NOMO-1 (cell line): Measurements from ENCODE around the gene HOXB5.
A peak's percentile ranks its signal among the peaks of the same experiment; 100 is the strongest.

ENCODE experiments used
- DNase-seq, 2 experiments: peaks; one replicate each; lab custom pipeline; 2025; ENCODE audit not compliant: unreplicated experiment in 2 of 2; lab: John Stamatoyannopoulos, UW

The HOXB5 gene

DNA sequence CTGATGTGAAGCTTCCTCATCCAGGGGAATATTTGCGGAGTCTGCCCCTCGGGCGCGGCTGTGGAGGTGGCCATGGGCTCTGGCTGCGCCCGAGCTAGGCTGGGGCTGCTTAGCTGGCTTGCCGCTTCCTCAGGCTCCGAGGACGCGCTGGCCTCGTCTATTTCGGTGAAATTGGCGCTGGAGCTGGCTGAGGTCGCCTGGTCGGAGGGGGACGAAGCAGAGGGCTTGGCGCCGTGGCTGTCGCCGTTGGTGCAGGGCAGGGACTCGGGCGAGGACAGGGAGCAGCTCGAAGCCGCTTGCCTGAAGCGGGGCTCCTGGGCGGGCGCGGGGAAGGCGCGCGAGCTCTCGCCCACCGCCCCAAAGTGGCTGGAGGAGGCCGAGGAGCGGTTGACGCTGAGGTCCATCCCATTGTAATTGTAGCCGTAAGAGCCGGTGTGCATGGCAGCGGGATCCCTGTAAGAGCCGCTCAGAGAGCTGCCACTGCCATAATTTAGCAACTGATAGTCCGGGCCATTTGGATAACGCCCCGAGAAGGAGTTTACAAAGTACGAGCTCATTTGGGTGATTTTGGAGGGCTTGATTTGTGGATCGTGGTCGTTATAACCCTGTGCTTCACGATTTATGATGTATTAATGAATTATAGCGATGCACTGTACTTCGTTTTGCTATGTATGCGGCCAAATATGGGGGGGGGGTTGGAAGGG is at the start of gene HOXB5:
HOXB5 (minus strand) TSS at position 654 of the 704 bp plus-strand sequence; CDS start at position 557, 97 bp downstream.
- peak in 1 of 2 experiments; percentile 21 for DNase-seq

DNA sequence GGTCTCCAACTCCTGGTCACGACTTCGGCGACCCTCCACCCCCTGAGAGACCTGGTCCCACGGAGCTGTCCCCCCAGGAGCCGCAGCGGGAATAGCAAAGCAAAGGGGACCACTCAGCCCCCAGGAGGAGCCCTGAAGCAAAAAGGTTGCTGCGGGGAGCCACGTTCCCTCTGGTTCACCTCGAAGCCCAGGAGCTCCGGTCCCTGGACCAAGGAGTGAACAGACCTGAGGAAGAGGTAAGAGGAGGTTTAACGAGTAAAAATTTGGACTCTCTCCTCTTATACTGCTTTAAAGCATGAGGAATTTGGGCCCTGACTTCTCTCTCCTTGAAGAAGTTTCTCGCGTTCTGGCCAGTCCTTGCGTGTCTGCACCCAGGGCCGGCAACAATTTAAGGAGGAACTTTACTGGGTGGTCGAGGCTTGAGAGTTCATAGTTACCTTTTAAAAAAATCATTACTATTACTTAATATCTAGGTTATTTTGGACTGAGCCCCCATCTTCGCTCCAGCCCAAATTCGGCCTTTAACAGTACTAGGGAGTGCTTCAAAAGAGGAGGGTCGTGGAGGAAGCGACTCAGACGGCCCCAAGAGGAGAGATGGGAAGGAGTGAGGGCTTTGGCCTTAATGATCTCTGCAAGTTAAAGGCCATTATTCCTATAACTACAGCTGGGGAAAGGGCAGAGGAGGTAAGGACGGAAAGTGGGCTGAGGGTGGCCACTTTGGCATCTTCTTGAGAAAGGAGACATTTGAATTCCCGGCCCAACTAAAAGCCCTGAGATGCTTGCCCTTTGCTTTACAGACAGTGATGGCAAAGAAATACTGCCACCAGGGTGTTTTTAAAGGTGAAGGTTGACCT is 49.5 kb upstream of the HOXB5 start:
- no peak for DNase-seq

DNA sequence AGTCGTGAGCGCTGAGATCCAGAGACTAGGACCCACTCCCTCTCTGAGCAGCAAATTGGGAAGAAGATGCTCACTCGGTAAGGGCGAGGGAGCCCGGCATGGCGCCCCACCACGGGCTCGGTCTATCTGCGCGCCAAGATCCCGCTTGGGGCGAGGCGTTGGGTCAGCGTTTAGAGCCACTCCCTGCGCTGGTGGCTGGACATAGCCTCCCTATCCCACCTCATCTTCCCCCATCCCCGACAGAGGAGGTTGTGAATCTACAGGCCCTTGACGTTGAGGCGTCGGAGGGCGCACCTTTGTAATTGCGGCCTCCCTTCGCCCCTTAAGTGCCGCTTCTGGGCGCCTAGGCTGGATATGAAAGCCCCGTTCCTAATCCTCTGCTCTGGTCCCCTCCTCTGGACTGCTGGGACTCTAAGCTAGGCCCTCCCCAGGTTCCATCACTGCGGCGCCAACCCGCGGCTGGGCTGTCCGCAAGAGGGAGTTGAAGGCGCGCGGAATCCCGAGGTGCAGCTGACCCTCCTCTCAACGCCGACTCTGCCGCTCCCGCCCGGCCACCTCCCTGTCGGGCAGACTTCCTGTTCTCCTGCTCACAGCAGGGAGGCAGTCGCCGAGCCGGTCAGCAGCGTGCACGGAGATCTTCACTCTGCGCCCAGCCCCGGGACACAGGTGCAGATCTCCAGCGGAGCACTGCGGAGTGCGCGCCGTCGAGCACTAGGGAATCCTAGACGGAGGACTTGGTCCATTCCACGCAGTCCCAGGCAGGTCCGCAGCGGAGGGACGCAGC is 48.7 kb upstream of the HOXB5 start:
- DNase-seq, result no peak

DNA sequence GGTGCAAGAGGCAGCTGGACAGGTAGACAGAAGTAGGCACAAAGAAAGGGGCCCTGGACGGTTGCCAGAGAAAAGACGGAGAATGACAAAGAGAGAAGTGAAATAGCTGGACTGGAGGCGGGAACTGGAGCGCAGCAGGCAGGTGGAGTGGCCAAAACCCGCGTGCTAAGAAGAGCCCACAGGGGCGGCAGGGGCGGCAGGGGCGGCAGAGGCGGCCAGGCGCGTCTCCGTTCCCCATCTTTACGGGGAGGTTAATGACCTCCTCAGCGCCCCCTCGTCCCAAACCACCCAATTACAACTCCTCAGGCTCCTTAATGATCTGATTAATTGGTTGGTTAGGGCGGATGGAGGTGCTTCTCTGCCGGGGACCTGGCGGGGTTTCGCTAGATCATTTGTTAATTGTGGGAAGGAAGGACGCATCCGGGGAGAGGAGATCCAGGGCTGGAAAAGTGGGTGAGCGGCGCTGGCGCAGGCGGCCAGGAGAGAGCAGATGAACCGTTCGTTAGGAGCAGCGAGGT is 48.0 kb upstream of the HOXB5 start:
- DNase-seq, result peak; percentile 14 to 20

DNA sequence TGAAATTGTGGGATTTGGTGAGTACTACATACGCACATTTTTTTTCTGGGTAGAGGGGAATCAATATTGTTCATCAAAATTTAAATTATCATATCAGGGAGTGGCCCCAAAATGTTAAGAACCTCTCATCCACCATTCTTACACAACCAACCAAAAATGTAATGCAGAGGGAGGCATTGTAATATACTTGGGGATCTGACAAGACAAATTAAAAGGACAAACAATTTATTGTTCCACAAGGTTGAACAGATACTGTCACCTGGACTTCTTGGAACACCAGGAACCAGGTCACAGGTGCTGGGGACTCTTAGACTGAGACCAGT is 47.2 kb upstream of the HOXB5 start:
- DNase-seq, result no peak

DNA sequence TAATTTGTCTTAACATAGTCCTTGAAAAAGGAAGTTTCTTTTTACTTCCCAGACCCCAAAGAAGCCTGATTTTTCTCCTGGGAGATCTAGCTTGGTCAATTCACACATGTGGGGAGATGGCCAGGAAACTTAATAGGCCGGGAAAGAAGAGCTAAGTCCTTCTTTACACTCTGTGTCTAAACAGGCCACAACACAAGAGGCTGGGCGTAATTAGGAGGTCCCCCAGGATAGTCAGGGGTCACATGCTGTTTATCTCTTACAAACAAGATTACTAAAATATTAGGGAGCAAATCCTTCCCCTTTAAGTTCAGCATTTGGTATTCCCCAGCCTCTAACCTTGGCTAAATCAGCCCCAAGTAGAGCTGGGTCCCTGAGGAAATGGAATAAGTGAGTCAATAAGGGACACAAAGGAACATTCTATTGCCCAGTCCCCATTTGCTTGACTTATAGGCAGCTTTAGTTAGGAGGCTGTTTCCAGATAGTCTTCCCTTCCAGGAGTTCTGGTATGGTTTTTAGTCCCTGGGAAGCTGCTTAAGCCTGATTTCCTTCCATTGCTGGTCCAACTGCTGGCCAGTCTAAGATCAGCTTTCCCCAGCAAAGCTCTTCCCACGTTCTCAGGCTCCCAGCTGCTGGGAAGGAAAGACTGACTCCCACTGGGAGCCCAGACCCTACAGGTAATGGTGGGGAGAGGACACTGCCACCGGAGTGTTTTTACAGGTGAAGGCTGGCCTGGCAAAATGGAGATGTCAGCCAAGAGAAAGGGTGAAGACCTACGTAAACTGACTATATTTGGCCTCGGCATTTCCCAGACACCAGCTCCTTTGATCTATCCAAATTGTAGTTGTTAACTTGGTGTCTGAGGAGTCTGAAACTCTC is 46.6 kb upstream of the HOXB5 start:
- no peak for DNase-seq

DNA sequence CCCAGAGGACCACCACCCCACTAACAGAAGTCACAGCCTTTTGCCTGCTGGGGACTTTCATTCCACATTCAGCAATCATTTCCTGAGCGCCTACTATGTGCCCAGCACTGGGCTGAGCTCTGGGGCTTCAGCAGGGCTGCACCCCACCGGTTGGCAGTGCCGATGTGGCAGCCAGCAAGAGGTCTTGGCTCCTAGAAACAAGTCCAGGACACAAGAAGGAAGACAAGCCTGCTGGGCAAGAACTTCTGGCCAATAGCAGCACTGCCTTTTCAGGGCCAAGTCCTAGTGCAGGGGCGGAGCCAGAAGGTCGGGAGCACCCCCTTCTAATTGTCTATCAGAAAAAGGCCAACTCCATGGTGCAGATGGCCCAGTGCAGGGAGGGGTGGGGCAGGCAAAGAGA is 45.6 kb upstream of the HOXB5 start:
- no peak for DNase-seq

DNA sequence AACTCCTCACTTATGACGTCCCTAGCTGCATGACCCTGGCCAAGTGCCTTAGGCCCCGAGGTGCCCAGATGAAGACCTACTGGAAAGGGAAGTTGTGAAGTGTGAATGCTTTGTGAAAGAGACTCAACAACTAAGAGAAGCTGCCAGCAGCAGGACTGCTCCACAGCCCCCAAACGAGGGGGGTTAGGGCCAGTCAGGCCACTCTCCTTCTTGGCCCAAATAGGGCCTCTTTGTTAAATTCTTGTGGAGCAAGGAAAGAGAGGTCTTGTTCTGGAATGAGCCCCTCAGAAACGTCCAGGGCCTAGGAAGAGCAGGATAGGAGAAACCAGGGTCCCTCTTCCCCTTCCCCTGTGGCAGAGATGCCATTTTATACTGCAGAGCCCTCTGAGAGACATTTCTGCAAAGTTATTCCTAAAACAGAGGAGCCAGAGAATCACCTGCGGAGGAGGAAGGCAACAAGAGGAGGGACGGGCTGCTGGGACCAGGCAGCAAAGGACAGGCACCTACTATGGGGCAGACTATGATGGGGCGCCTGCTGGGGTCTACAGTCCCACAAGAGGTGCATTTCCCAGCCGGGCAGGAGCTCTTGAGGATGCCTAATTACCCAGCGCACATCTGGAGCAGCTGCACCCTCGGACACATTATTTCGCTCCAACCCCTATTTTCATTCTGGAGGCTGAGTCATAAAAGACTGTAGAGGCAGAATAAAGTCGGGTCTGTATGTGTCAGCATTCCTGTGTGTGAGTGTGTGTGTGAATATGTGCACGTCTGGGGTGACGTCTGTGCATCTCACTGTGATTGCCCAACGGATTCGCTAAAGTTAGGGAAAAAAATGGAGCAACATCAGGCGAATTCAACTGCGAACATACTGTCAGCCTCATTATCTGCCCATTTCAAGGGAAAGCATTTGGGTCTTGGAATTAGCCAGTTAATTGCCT is 44.0 kb upstream of the HOXB5 start:
- no peak for DNase-seq

DNA sequence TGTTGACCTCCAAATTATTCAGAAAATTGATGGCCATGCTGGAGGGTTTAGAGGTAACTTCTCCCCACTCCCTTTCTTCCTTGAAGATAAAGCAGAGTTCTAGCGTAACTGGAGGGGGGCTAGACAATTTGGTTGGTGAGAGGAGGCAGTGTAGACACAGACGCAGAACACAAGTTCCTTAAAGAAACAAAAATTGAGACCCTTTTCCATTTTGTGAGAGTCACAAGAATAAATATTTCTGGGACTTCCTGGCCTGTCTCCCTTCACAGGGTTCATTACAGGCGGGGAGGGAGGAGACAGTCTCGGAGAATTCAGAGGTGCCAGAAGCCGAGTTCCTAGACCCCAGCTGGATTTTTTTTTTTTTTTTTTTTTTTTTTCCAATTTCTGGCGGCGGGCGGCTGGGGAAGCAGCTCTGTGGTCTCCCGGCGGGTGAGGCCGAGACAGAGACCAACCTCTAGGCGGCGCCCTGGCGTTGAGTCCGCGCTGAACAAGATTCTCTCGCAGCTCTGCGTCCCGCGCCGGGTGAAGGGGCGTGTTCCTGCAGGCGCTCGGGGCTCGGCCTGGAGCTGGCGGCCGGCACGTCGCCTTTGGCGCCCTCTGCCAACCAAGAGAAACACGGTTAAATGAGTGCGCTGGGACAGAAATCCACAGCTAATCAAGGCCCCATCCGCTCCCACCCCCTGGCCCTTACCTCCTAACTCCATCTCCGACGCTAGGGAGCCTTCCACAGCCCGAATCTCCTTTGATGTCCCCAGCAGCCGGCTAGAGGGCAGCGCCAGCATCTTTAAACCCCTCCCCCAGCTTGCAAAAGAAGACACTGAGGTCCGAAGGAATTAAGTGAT is 42.8 kb upstream of the HOXB5 start:
- peak; percentile 53 to 73 for DNase-seq

DNA sequence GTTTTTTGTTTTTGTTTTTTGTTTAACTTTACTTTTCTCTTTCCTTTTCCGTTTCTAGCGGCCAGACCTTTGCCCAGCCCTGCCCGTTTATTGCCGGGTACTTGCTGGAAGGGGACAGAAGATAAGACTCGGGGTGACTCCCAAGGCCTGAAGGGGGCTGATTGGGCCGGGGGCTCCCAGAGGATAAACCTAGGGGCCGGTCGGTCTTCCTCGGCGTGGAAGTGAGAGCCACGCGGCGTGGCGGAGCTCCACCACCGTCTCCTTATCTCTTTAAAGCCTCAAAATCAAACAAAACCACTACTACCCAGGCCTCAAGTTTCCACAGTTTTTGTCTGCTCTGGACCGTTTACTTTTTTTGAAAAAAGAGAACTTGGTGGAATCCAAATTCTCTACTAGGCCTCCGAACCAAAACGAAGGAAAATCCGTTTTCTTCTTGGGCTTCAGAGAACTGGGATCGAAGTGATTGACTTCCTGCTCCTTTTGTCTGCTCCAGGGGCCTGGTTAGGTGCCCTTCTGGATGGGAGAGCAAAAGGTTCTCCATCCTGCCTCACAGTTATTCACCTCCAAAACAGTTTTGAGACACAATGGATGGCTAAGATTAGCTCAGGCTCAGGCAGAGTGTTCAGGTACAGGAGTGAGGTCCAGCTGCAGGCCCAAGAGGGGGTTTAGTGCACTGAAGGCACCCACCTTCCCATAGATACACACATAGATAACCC is 41.1 kb upstream of the HOXB5 start:
- no peak for DNase-seq

DNA sequence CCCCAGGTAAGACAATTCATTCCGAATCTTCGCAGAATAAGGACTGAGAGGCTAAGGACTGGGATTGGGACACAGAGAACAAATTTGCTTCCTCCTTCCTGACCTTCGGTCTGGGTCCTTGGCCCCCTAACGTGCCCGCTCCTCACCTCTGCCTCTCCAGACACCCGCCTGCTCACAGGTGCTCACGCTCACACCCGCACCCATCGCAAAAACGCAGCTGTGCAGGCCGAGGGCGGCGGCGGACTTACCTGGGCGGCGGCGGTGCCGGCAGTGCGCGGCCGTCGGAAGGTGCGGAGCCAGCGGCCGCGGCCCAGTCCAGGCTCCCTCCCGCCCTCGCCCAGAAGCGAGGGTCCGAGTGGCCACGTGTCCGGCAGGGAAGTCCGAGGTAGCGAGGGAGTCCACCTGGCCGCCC is 39.7 kb upstream of the HOXB5 start:
- no peak for DNase-seq

DNA sequence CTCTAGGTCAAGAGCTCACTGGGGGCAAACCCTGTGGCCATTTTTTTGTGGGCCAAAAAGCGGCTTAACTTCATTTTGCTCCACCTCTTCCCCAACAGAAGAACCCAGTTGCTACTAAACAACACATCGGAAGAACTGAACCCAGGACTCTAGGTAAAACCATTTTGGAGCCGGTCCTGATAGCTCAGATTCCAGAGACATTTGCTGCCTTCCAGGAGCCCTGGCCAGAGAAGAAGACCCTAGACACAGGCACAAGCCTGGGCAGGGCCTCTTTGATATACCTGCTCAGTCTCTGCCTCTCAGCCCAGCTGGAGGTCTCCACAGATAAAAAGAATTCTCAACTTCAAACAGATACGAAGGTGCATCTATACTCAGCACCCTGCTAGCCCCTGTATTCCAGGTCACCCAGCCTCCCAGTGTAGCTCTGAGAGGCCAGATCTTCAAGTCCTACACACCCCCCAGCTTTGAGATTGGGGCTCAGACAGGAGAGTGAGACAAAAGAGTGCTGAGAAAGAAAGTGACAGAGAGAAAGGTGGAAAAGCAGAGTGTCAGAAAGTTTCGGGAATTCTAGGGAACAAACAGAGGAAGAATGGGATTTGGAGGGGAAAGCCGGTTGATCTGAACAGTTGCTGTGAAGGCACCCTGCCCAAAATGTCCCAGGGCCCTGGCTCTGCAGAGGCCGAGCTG is 39.1 kb upstream of the HOXB5 start:
- no peak for DNase-seq

DNA sequence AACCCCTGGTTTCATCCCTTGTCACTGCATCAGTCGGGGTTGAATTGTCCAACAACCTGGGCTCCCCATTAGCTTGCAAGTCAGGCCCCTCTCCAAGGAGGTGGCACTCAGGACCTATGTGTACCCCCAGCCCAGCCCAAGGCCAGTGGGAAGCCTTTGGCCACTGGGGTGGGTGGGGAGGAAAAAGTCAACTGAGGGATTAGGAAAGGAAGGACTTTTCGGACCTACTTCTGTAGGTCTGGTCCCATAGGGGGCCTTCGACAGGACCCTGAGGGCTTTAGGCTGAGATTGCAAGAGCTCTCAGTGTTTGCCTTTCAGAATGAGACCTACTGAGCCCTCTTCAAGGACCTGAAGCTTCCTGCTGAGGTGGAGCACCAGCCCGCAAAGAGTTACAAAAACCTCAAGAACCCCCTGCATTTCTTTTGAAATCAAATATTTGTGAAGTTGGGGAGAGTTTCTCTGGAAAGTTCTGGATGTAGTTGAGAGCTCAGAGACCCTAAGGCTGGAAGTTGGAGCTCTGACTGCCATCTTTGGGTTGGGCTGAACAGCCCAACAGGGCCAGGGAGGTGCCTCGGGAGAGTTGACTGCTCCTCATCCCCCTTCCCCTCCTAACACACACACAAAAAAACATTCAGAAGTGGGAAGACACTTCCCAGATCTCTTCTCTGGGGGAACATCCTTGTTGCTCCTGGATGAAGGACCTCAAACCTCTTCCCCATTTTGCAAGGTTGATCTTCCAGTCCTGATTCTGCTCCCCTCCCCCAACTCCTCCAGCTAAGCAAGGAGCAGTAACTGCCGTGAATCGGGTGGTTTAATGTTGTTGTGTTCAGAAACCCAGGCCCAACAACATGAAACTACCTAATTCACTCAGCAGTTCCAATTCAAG is 38.4 kb upstream of the HOXB5 start:
- no peak for DNase-seq

DNA sequence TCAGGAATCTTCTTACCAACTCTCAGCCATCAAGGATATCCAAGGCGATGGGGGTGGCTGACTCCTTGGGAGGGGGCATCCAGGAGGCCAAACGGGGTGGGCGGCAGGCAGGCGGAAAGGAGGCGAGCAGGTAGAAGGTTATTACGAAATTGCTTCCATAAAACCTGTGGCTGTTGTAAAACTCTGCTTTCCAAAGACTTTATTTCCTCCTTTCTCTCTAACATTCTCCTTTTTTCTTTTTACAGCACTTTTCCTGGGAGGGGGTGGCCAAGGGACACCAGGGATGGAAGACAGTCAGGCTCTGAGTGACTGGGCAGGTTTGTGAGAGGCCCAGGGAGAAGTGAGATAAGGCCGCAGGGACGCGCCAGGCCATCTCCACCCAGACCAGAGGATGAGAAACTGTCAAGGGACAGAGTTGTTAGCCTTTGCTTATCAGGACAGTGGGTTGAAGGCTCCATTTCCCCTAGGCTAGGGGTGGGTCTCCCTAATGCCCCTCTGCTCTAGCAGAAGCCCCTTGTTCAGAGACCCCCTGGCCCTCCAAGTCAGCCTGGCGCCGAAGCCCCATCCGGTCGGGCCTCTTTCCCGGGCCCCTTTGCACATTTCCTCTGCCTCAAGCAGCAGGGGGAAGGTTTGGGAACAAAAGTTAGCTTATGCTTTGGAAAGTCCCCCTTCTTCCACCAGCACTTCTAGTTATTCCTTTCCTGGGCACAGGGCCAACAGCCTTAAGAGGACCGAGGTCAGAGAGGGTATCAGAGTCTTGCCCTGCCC is 37.5 kb upstream of the HOXB5 start:
- DNase-seq, result no peak
